Uterus (tissue), 4 donors: ENCODE results near the gene SF3A2. TPM values are rescaled to one million over a fixed set of nuclear protein-coding genes. Genes with fewer than 3 reads are reported as not detected.
A peak's percentile ranks its signal among the peaks of the same experiment; 100 is the strongest.

Experiments
- DNase-seq, 2 donors: peaks; one replicate each; pipeline ENCODE4 v3.0.0-alpha.2; 2019 to 2020
- H3K27ac ChIP-seq, 2 donors: fragments of 200-600 bp; sonication (generic); 1 replicate in 1 of 2; 2 replicates in 1 of 2; pipeline ENCODE4 v1.5.1; 2016 to 2018
- H3K27me3 ChIP-seq, 2 donors: fragments of 200-600 bp; sonication (generic); one replicate each; pipeline ENCODE4 v1.5.1; 2018 to 2019; ENCODE audit warnings: control low read depth in 1 of 2
- H3K36me3 ChIP-seq, 2 donors: fragments of 200-600 bp; sonication (generic); one replicate each; pipeline ENCODE4 v1.5.1; 2019; ENCODE audit warnings: control low read depth in 1 of 2
- H3K4me1 ChIP-seq, 2 donors: fragments of 200-600 bp; sonication (generic); one replicate each; pipeline ENCODE4 v1.5.1; 2018 to 2019; ENCODE audit warnings: control low read depth in 1 of 2
- H3K4me3 ChIP-seq, 2 donors: fragments of 200-600 bp; sonication (generic); 1 replicate in 1 of 2; 2 replicates in 1 of 2; pipeline ENCODE4 v1.5.1; 2018 to 2019; ENCODE audit warnings: mild to moderate bottlenecking in 1 of 2
- H3K9me3 ChIP-seq, 2 donors: fragments of 200-600 bp; sonication (generic); one replicate each; pipeline ENCODE4 v1.5.1; 2019; ENCODE audit warnings: control low read depth in 1 of 2
- POLR2A ChIP-seq, 2 donors: fragments of 450-650 bp; IDR thresholded peaks; one replicate each; pipeline ENCODE4 v1.6.1; 2016; ENCODE audit warnings: antibody characterized with exemption in 2 of 2, mild to moderate bottlenecking in 1 of 2, moderate library complexity in 1 of 2
- intact Hi-C: fragments of 100-400 bp; cut with DNase I; formaldehyde crosslinking; loops from one replicate; pipeline ENCODE4 v1.15.1; 2023; ENCODE audit warnings: low total_unique reads
- total RNA-seq, 4 donors: library from RNA; depleted of rRNA in 3 of 4; stranded (reverse); fragments of >200 nt in 3 of 4; gene quantifications; one replicate each; pipeline versions ENCODE4 v1.1.0 to v1.2.4, GENCODE V29; 2014 to 2023
- TF ChIP-seq, protein P1 (sequence below), 4 experiments: fragments of 200-600 bp in 2 of 4; fragments of 450-650 bp in 2 of 4; sonication (generic) in 2 of 4; IDR thresholded peaks; one replicate each; pipeline ENCODE4 v1.5.1; 2016 to 2019; ENCODE audit warnings: antibody characterized with exemption in 4 of 4, mild to moderate bottlenecking in 2 of 4, moderate library complexity in 1 of 4
- donor health status: DM: yes; HTN: yes; CAD: no.

SF3A2 gene
- total RNA-seq, 4 donors from 2014 or later = 33.2 to 107 (median 50.6) TPM

DNA sequence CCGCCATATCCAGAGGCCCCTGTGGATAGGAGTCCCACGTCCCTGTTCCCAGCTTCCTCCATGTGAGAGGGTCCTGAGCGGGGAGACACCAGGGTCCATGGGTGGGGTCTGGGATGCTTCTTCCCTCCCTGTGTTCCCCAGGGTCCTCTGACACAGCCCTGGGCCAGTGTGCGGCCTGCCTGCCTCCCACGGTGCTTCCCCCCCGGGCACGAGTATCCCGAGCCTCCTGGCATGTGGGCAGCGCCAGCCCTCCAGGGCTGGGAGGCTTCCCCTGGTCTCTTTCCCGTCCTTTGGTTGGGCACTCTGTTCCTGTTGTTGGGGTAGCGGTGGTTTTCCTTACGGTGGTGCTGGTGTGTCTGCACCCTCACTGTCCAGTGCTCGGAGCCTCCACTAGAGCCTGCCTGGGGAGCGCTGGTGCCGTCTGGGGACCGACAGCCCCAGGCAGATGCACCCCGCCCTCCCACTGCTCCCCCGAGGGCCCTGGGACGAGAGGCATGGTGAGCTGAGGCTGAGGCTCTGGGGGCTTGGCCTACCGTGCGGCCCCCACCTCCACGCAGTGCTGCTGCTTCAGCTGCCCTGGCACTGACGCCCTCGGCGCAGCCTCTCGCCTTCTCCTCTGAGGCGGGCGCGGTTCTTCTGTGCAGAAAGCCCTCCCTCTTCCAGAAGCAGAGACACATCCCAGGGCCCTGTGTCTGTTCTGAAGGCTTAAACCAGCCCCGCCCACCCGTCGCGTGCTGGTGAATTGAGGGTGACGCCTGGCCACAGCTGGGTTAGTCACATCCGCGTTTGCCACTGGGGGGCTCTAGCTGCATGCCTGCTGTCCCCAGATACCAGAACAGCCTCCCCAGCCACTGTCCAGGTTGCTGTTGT, 28.4 kb upstream of the SF3A2 start:
- peak in 1 of 2 donors; percentile 45 for DNase-seq
- H3K36me3 ChIP-seq = no peaks in the 10 kb centered on the region
- H3K9me3 ChIP-seq = no peaks in the 10 kb centered on the region
- TF ChIP-seq, protein P1, sequence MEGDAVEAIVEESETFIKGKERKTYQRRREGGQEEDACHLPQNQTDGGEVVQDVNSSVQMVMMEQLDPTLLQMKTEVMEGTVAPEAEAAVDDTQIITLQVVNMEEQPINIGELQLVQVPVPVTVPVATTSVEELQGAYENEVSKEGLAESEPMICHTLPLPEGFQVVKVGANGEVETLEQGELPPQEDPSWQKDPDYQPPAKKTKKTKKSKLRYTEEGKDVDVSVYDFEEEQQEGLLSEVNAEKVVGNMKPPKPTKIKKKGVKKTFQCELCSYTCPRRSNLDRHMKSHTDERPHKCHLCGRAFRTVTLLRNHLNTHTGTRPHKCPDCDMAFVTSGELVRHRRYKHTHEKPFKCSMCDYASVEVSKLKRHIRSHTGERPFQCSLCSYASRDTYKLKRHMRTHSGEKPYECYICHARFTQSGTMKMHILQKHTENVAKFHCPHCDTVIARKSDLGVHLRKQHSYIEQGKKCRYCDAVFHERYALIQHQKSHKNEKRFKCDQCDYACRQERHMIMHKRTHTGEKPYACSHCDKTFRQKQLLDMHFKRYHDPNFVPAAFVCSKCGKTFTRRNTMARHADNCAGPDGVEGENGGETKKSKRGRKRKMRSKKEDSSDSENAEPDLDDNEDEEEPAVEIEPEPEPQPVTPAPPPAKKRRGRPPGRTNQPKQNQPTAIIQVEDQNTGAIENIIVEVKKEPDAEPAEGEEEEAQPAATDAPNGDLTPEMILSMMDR (IDR thresholded peaks at IDR 0.05) = peak in 2 of 4 experiments; percentile 5 to 13
- no peak for TF ChIP-seq POLR2A (IDR thresholded peaks at IDR 0.05)
- intact Hi-C loops = no loop called here
- H3K4me3 ChIP-seq = no peak overlapping the region
- no peaks in the 10 kb centered on the region for H3K27me3 ChIP-seq
- no peaks in the 10 kb centered on the region for H3K4me1 ChIP-seq
- H3K27ac ChIP-seq = no peak overlapping the region

DNA sequence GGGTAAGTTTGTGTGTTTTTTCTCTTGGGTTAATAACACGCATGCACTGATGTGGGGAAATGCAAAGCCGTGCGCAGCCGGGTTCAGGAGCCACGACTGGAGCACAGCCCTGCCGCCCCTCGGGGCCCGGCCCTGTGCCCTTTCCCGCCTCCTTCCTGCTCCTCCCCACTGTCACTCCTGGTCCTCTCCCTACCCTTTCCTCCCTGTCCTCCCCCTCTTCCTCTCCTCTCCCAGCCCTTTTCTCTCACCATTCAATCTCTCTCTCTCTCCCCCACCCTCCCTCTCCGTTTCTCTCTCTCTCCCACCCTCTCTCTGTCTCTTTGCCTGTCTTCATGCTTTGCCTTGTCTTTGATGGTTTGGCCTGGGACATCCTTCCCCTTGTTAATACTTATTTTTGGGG, 27.6 kb upstream of the SF3A2 start:
- Histone ChIP-seq H3K27me3 (no peaks in the 10 kb centered on the region), H3K9me3 (no peaks in the 10 kb centered on the region), H3K27ac (no peak overlapping the region), H3K36me3 (no peaks in the 10 kb centered on the region), H3K4me1 (no peaks in the 10 kb centered on the region), H3K4me3 (no peak overlapping the region)
- TF ChIP-seq POLR2A (IDR thresholded peaks at IDR 0.05) = no peak
- TF ChIP-seq, protein P1 (IDR thresholded peaks at IDR 0.05) = peak in 1 of 4 experiments; percentile 1
- intact Hi-C loops = no loop called here
- DNase-seq = no peak

GRCh38 chr19:2209408-2209807, 27.2 kb upstream of the SF3A2 start:
- intact Hi-C loops = no loop called here
- Histone ChIP-seq H3K4me3 (no peak overlapping the region), H3K9me3 (no peaks in the 10 kb centered on the region), H3K27me3 (no peaks in the 10 kb centered on the region), H3K36me3 (no peaks in the 10 kb centered on the region), H3K4me1 (no peaks in the 10 kb centered on the region), H3K27ac (no peak overlapping the region)
- no peak for TF ChIP-seq POLR2A (IDR thresholded peaks at IDR 0.05)
- TF ChIP-seq, protein P1 (IDR thresholded peaks at IDR 0.05) = no peak
- DNase-seq = no peak

- Histone ChIP-seq H3K9me3 (no peaks in the 10 kb centered on the region), H3K4me3 (no peak overlapping the region), H3K36me3 (no peaks in the 10 kb centered on the region), H3K27me3 (no peaks in the 10 kb centered on the region), H3K27ac (no peak overlapping the region), H3K4me1 (no peaks in the 10 kb centered on the region)
- no peak for DNase-seq
- TF ChIP-seq, protein P1 (IDR thresholded peaks at IDR 0.05) = no peak
- no peak for TF ChIP-seq POLR2A (IDR thresholded peaks at IDR 0.05)
- intact Hi-C loops = no loop called here
Observed at GRCh38 chr19:2210206-2210605, 26.4 kb upstream of the SF3A2 start.

DNA sequence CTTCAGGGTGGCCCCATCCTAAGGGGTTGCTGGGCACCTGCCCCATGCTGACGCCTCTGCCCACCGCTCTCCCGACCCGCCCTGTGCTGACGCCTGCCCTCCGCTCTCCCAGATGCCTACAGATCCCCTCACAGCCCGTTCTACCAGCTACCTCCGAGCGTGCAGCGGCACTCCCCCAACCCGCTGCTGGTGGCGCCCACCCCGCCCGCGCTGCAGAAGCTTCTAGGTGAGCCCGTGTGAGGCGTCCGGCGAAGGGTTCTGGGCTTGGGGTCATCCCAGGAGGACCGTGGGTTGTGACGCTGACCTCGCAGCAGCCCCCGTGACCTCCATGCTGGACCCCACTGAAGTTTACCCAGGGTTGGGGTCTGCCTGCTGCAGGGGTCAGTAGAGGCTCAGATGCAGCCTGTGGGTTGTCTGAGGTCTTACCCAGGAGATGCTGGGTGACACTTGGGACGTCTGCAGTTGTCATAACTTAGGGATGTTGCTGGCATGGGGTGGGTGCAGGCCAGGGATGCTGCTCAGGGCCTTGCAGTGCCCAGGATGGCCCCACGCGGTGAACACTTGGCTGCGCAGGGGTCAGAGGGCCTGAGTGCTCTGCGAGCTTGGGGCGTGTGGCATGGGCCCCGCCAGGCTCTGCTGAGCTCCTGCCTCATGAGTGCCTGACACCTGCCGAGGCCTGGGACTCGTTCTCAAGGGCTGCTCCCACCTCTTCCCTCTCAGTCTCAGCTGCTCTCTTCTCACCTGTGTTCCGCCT, 25.5 kb upstream of the SF3A2 start:
- Histone ChIP-seq H3K4me1 (no peaks in the 10 kb centered on the region), H3K27me3 (no peaks in the 10 kb centered on the region), H3K9me3 (no peaks in the 10 kb centered on the region), H3K27ac (no peak overlapping the region), H3K4me3 (no peak overlapping the region), H3K36me3 (no peaks in the 10 kb centered on the region)
- intact Hi-C loops = no loop called here
- no peak for TF ChIP-seq POLR2A (IDR thresholded peaks at IDR 0.05)
- TF ChIP-seq, protein P1 (IDR thresholded peaks at IDR 0.05) = no peak
- no peak for DNase-seq
